Karpas-422 (cell line): ENCODE measurements around the gene DICER1. TPM values are rescaled to one million over a fixed set of nuclear protein-coding genes. Genes with fewer than 3 reads are reported as not detected.

Experiments
- DNase-seq: peaks from one replicate; pipeline ENCODE4 v3.0.0-alpha.2; 2015
- H2AFZ ChIP-seq: fragments of 200-600 bp; sonication (generic); 2 replicates; pipeline ENCODE4 v1.6.1; 2014; ENCODE audit warnings: antibody characterized with exemption, low read length, mixed read lengths
- H3K27ac ChIP-seq: fragments of 200-600 bp; sonication (generic); 2 replicates; pipeline ENCODE4 v1.5.1; 2014; ENCODE audit warnings: mild to moderate bottlenecking, low read length, moderate library complexity
- H3K27me3 ChIP-seq: fragments of 200-600 bp; sonication (generic); 2 replicates; pipeline ENCODE4 v1.6.1; 2014; ENCODE audit warnings: low read length, mixed read lengths
- H3K36me3 ChIP-seq: fragments of 200-600 bp; sonication (generic); 2 replicates; pipeline ENCODE4 v1.6.1; 2014; ENCODE audit warnings: low read length, mixed read lengths; ENCODE audit not compliant: insufficient read depth
- H3K4me1 ChIP-seq: fragments of 200-600 bp; sonication (generic); 2 replicates; pipeline ENCODE4 v1.6.1; 2014; ENCODE audit warnings: mild to moderate bottlenecking, low read length, mixed read lengths
- H3K4me2 ChIP-seq: fragments of 200-600 bp; sonication (generic); 2 replicates; pipeline ENCODE4 v1.6.1; 2014; ENCODE audit warnings: low read length, low read depth, mild to moderate bottlenecking; ENCODE audit not compliant: poor library complexity, severe bottlenecking
- H3K4me3 ChIP-seq: fragments of 200-600 bp; sonication (generic); 2 replicates; pipeline ENCODE4 v1.5.1; 2014; ENCODE audit warnings: mild to moderate bottlenecking, antibody characterized with exemption, low read length, mixed read lengths
- H3K79me2 ChIP-seq: fragments of 200-600 bp; sonication (generic); 2 replicates; pipeline ENCODE4 v1.6.1; 2014; ENCODE audit warnings: mild to moderate bottlenecking, low read length, mixed read lengths
- H3K9ac ChIP-seq: fragments of 200-600 bp; sonication (generic); 2 replicates; pipeline ENCODE4 v1.6.0; 2014; ENCODE audit warnings: low read length
- H3K9me2 ChIP-seq: fragments of 200-600 bp; sonication (generic), shearing (Covaris generic); replicated peaks from 2 replicates; pipeline ENCODE4 v1.6.0; 2014; ENCODE audit warnings: mild to moderate bottlenecking, low read length, moderate library complexity; ENCODE audit not compliant: insufficient read depth
- H3K9me3 ChIP-seq: fragments of 300-700, 200-600 bp; sonication (generic); 2 replicates; pipeline ENCODE4 v1.6.1; 2014; ENCODE audit warnings: low read length, mixed read lengths
- H4K20me1 ChIP-seq: fragments of 200-600 bp; sonication (generic); 2 replicates; pipeline ENCODE4 v1.6.1; 2014; ENCODE audit warnings: mild to moderate bottlenecking, antibody characterized with exemption, low read length, low read depth; ENCODE audit not compliant: insufficient read depth
- total RNA-seq: library from RNA; depleted of rRNA; stranded (reverse); fragments of >200 nt; shearing (Covaris generic); gene quantifications from 2 replicates; pipeline ENCODE4 v1.2.3, GENCODE V29; 2014; ENCODE audit warnings: low replicate concordance

Gene DICER1
- total RNA-seq, 1 experiment from 2014 or later = 314 TPM

DNA sequence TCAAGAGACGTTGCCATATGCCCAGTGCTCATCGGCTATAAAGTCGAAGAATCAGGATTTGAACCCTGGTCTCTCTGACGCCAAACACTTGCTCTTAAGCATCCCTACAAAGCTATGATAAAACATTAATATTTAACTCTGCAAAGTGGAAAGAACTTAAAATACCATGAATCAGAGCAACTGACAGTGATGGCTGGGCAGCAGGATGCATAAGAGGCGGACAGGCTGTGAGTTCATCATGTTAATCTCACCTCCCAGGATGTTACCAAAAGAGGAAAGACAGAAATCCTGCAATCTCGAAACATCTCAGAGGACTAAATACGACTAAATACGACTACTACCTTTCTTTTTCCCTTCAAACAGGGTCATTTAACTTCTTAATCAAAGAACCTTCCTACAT is 5.8 kb downstream of the DICER1 start:
- Histone ChIP-seq H3K27me3 (no peaks in the 10 kb centered on the region), H3K4me1 (peaks cover 57% of the 10 kb centered on the region), H3K79me2 (peaks cover 100% of the 10 kb centered on the region), H2AFZ (no peak overlapping the region), H3K4me3 (peak overlapping the region; percentile 12; the same call in 1 of the 2 replicates), H3K27ac (peak overlapping the region; percentile 44), H3K9me3 (no peaks in the 10 kb centered on the region; the same call in 1 of the 2 replicates), H4K20me1 (peaks cover 24% of the 10 kb centered on the region; the same call in 1 of the 2 replicates), H3K9me2 (no peaks in the 10 kb centered on the region), H3K9ac (no peak overlapping the region), H3K4me2 (peak overlapping the region; percentile 45), H3K36me3 (peaks cover 32% of the 10 kb centered on the region; the same call in 1 of the 2 replicates)
- DNase-seq = no peak

DNA sequence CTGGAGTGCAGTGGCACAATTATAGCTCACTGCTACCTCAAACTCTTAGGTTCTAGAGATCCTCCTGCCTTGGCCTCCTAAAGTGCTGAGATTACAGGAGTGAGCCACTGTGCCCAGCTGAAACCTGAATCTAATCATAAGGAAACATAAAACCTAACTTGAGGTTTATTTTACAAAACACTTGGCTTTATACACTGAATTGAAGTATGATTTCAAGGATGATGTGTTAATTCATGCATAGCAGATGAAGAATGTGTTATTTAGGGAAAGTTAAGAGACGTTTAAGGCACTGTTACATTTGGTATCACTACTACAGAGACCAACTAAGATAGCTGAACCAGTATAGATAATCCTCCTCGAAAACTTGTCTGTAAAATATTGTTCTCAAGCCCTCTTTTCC is 6.4 kb downstream of the DICER1 start:
- no peak overlapping the region for H2AFZ ChIP-seq
- no peak for DNase-seq
- no peaks in the 10 kb centered on the region; the same call in 1 of the 2 replicates for H3K9me3 ChIP-seq
- peak overlapping the region; percentile 45 for H3K4me2 ChIP-seq
- no peaks in the 10 kb centered on the region for H3K27me3 ChIP-seq
- peaks cover 25% of the 10 kb centered on the region; the same call in 1 of the 2 replicates for H4K20me1 ChIP-seq
- 0 out of 2 replicates have a peak overlapping the region, but pooled peaks have one; percentile 2 for H3K4me3 ChIP-seq
- H3K36me3 ChIP-seq = peaks cover 35% of the 10 kb centered on the region; the same call in 1 of the 2 replicates
- no peaks in the 10 kb centered on the region for H3K9me2 ChIP-seq
- H3K27ac ChIP-seq = peak overlapping the region; percentile 44
- peaks cover 100% of the 10 kb centered on the region for H3K79me2 ChIP-seq
- peaks cover 56% of the 10 kb centered on the region for H3K4me1 ChIP-seq
- 0 out of 2 replicates have a peak overlapping the region, but pooled peaks have one; percentile 1 for H3K9ac ChIP-seq

DNA sequence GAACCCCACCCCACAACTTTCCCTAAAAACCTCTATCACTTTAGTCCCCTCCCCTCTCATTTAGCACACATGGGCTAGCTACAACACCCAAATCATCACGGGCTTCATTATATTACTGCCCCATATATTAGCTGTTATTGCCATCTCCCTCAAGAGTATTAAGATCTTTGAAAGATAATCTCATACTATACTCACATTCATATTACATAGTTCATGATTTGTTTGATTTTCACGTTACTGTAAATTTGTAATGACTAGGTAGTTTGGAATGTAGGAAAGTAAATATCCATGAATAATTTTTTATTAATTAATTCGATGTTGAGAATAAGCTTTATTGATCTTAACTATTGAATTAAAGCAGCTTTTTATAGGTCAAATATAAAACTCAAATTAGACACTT is 7.9 kb downstream of the DICER1 start:
- H3K27ac ChIP-seq = no peak overlapping the region
- no peaks in the 10 kb centered on the region; the same call in 1 of the 2 replicates for H3K9me3 ChIP-seq
- H3K36me3 ChIP-seq = peaks cover 32% of the 10 kb centered on the region; the same call in 1 of the 2 replicates
- peaks cover 26% of the 10 kb centered on the region; the same call in 1 of the 2 replicates for H4K20me1 ChIP-seq
- no peaks in the 10 kb centered on the region for H3K27me3 ChIP-seq
- H3K9me2 ChIP-seq = no peaks in the 10 kb centered on the region
- DNase-seq = no peak
- H3K4me1 ChIP-seq = peaks cover 48% of the 10 kb centered on the region
- H3K79me2 ChIP-seq = peaks cover 100% of the 10 kb centered on the region
- H3K9ac ChIP-seq = no peak overlapping the region
- H2AFZ ChIP-seq = no peak overlapping the region
- H3K4me3 ChIP-seq = no peak overlapping the region
- H3K4me2 ChIP-seq = no peak overlapping the region

GRCh38 chr14:95147597-95147996 is 9.7 kb downstream of the DICER1 start:
- Histone ChIP-seq H3K4me3 (no peak overlapping the region), H3K36me3 (peaks cover 18% of the 10 kb centered on the region; the same call in 1 of the 2 replicates), H3K27me3 (no peaks in the 10 kb centered on the region), H3K27ac (no peak overlapping the region), H3K9me2 (no peaks in the 10 kb centered on the region), H2AFZ (no peak overlapping the region), H3K9me3 (no peaks in the 10 kb centered on the region; the same call in 1 of the 2 replicates), H4K20me1 (peaks cover 29% of the 10 kb centered on the region; the same call in 1 of the 2 replicates), H3K4me2 (no peak overlapping the region), H3K4me1 (peaks cover 49% of the 10 kb centered on the region), H3K79me2 (peaks cover 100% of the 10 kb centered on the region), H3K9ac (no peak overlapping the region)
- no peak for DNase-seq

- H3K27me3 ChIP-seq = no peaks in the 10 kb centered on the region
- no peaks in the 10 kb centered on the region for H3K9me2 ChIP-seq
- H3K36me3 ChIP-seq = peaks cover 18% of the 10 kb centered on the region; the same call in 1 of the 2 replicates
- H2AFZ ChIP-seq = no peak overlapping the region
- peaks cover 49% of the 10 kb centered on the region for H3K4me1 ChIP-seq
- no peak for DNase-seq
- H3K27ac ChIP-seq = no peak overlapping the region
- H3K4me2 ChIP-seq = no peak overlapping the region
- H3K9me3 ChIP-seq = no peaks in the 10 kb centered on the region; the same call in 1 of the 2 replicates
- peaks cover 21% of the 10 kb centered on the region; the same call in 1 of the 2 replicates for H4K20me1 ChIP-seq
- no peak overlapping the region for H3K4me3 ChIP-seq
- peaks cover 100% of the 10 kb centered on the region for H3K79me2 ChIP-seq
- no peak overlapping the region for H3K9ac ChIP-seq
Measured at GRCh38 chr14:95146079-95146771, 11.1 kb downstream of the DICER1 start.

- H3K9me3 ChIP-seq = no peaks in the 10 kb centered on the region; the same call in 1 of the 2 replicates
- peaks cover 100% of the 10 kb centered on the region for H3K79me2 ChIP-seq
- H3K4me1 ChIP-seq = peaks cover 52% of the 10 kb centered on the region
- H3K27ac ChIP-seq = peak overlapping the region; percentile 90
- peak overlapping the region; percentile 91 for H3K4me2 ChIP-seq
- H3K4me3 ChIP-seq = no peak overlapping the region
- H2AFZ ChIP-seq = no peak overlapping the region
- DNase-seq = no peak
- H3K9ac ChIP-seq = no peak overlapping the region
- H4K20me1 ChIP-seq = peaks cover 12% of the 10 kb centered on the region; the same call in 1 of the 2 replicates
- H3K9me2 ChIP-seq = no peaks in the 10 kb centered on the region
- no peaks in the 10 kb centered on the region for H3K27me3 ChIP-seq
- H3K36me3 ChIP-seq = peaks cover 18% of the 10 kb centered on the region; the same call in 1 of the 2 replicates
Measured at GRCh38 chr14:95144849-95145248, 12.5 kb downstream of the DICER1 start.

DNA sequence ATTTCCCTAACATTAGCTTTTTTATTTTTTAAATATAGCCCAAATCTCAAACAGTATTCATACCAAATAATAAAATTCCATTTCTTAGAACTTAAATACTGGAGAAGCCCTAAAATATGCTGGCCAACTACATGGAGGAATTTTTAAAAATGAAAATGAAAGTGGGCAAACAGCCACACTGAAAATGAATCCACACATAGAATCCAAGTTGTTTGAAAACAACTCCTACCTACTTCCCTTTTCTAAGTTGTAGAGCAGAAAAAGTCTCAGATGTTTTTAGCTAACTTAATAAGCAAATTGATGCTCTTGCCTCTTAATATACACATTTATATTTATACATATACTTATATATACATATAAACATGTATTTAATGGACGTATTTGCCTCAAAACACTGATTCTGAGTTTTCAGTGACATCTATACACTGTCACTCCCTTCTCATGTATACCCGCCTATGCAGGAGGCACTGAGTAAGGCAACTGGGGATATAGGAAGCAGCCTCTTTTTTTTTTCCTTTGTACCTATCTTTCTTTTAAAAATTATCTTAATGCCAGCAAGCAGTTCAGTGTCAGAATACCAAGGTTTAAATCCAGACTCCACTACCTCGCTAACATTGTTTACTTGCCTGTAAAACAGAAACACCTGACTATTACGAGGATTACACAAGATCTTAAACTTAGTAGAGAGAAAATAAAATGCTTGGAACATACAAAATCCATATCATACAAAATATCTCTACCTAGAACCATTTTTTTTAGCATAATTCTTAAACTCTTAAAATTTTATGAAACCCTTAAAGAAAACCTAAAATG is 13.3 kb downstream of the DICER1 start:
- no peak overlapping the region for H3K4me3 ChIP-seq
- peaks cover 100% of the 10 kb centered on the region for H3K79me2 ChIP-seq
- no peaks in the 10 kb centered on the region for H3K9me2 ChIP-seq
- peak; percentile 62 for DNase-seq
- H2AFZ ChIP-seq = no peak overlapping the region
- no peak overlapping the region for H3K9ac ChIP-seq
- H3K9me3 ChIP-seq = no peaks in the 10 kb centered on the region; the same call in 1 of the 2 replicates
- peaks cover 26% of the 10 kb centered on the region for H3K36me3 ChIP-seq
- no peaks in the 10 kb centered on the region for H3K27me3 ChIP-seq
- H4K20me1 ChIP-seq = peaks cover 12% of the 10 kb centered on the region; the same call in 1 of the 2 replicates
- H3K27ac ChIP-seq = peak overlapping the region; percentile 90
- H3K4me1 ChIP-seq = peaks cover 61% of the 10 kb centered on the region
- peak overlapping the region; percentile 91 for H3K4me2 ChIP-seq
